ENCODE measurements around the gene AHCYL2. TPM values are rescaled to one million over a fixed set of nuclear protein-coding genes. Genes with fewer than 3 reads are reported as not detected.
A peak's percentile ranks its signal among the peaks of the same experiment; 100 is the strongest.
"Not testable (repeated sequence)": the region's sequence is repeated elsewhere in the genome, so short reads cannot be mapped to it uniquely, and the experiment has no call there.

Gene AHCYL2
- total RNA-seq, 1 donor from 2014 or later: 10.7 TPM

GRCh38 chr7:129348023-129348740, 123.4 kb downstream of the AHCYL2 start:
- H3K9me3 Mint-ChIP-seq: no peaks in the 10 kb centered on the region
- H3K27ac Mint-ChIP-seq: no peak overlapping the region
- no peak overlapping the region for H3K4me3 Mint-ChIP-seq
- no peaks in the 10 kb centered on the region for H3K27me3 Mint-ChIP-seq
- H3K36me3 Mint-ChIP-seq (ENCODE audit: low read depth): peaks cover 2% of the 10 kb centered on the region
- peaks cover 26% of the 10 kb centered on the region for H3K4me1 Mint-ChIP-seq
- intact Hi-C loops (cut with micrococcal nuclease): no loop called here
- DNase-seq: no peak

GRCh38 chr7:129351320-129351719, 126.5 kb downstream of the AHCYL2 start:
- Mint-ChIP-seq H3K27me3 (no peaks in the 10 kb centered on the region), H3K27ac (no peak overlapping the region), H3K4me1 (peaks cover 3% of the 10 kb centered on the region), H3K9me3 (no peaks in the 10 kb centered on the region), H3K36me3 (ENCODE audit: low read depth) (no peaks in the 10 kb centered on the region), H3K4me3 (no peak overlapping the region)
- DNase-seq: no peak
- intact Hi-C loops (cut with micrococcal nuclease): no loop called here

GRCh38 chr7:129353104-129353503, 128.3 kb downstream of the AHCYL2 start:
- H3K4me1 Mint-ChIP-seq; H3K4me3 Mint-ChIP-seq; H3K9me3 Mint-ChIP-seq; H3K27me3 Mint-ChIP-seq; H3K36me3 Mint-ChIP-seq (ENCODE audit: low read depth); intact Hi-C loops (cut with micrococcal nuclease); DNase-seq; H3K27ac Mint-ChIP-seq: not testable (repeated sequence)

GRCh38 chr7:129354428-129355157, 129.8 kb downstream of the AHCYL2 start:
- Mint-ChIP-seq H3K4me3 (no peak overlapping the region), H3K9me3 (no peaks in the 10 kb centered on the region)
- intact Hi-C loops (cut with micrococcal nuclease): no loop called here

GRCh38 chr7:129356176-129356575, 131.3 kb downstream of the AHCYL2 start:
- no peaks in the 10 kb centered on the region for H3K27me3 Mint-ChIP-seq

More at GRCh38 chr7:129354428-129355157, 129.8 kb downstream of the AHCYL2 start:
- DNase-seq: no peak
- no peaks in the 10 kb centered on the region for H3K36me3 Mint-ChIP-seq (ENCODE audit: low read depth)
- no peak overlapping the region for H3K27ac Mint-ChIP-seq
- H3K27me3 Mint-ChIP-seq: no peaks in the 10 kb centered on the region
- peaks cover 5% of the 10 kb centered on the region for H3K4me1 Mint-ChIP-seq

GRCh38 chr7:129359176-129359575, 134.3 kb downstream of the AHCYL2 start:
- peaks cover 5% of the 10 kb centered on the region for H3K4me1 Mint-ChIP-seq
- no peak for DNase-seq
- H3K36me3 Mint-ChIP-seq (ENCODE audit: low read depth): no peaks in the 10 kb centered on the region
- intact Hi-C loops (cut with micrococcal nuclease): no loop called here
- H3K9me3 Mint-ChIP-seq: no peaks in the 10 kb centered on the region
- H3K4me3 Mint-ChIP-seq: no peak overlapping the region
- no peak overlapping the region for H3K27ac Mint-ChIP-seq
- H3K27me3 Mint-ChIP-seq: no peaks in the 10 kb centered on the region

More at GRCh38 chr7:129356176-129356575, 131.3 kb downstream of the AHCYL2 start:
- intact Hi-C loops (cut with micrococcal nuclease): no loop called here
- Mint-ChIP-seq H3K27ac (no peak overlapping the region), H3K9me3 (no peaks in the 10 kb centered on the region), H3K4me3 (no peak overlapping the region), H3K36me3 (ENCODE audit: low read depth) (no peaks in the 10 kb centered on the region), H3K4me1 (peaks cover 7% of the 10 kb centered on the region)
- no peak for DNase-seq

- no peak overlapping the region for H3K27ac Mint-ChIP-seq
- no peak for DNase-seq
- no peaks in the 10 kb centered on the region for H3K9me3 Mint-ChIP-seq
- no peak overlapping the region for H3K4me3 Mint-ChIP-seq
- no peaks in the 10 kb centered on the region for H3K27me3 Mint-ChIP-seq
- no peaks in the 10 kb centered on the region for H3K36me3 Mint-ChIP-seq (ENCODE audit: low read depth)
- H3K4me1 Mint-ChIP-seq: peaks cover 5% of the 10 kb centered on the region
- intact Hi-C loops (cut with micrococcal nuclease): no loop called here
Measured at GRCh38 chr7:129359638-129360037, 134.8 kb downstream of the AHCYL2 start.

- Mint-ChIP-seq H3K4me3 (no peak overlapping the region), H3K36me3 (ENCODE audit: low read depth) (no peaks in the 10 kb centered on the region), H3K27me3 (no peaks in the 10 kb centered on the region), H3K27ac (no peak overlapping the region), H3K4me1 (peaks cover 12% of the 10 kb centered on the region), H3K9me3 (no peaks in the 10 kb centered on the region)
- intact Hi-C loops (cut with micrococcal nuclease): no loop called here
- DNase-seq: no peak
Measured at GRCh38 chr7:129361771-129362170, 136.9 kb downstream of the AHCYL2 start.

GRCh38 chr7:129362496-129362895, 137.7 kb downstream of the AHCYL2 start:
- Mint-ChIP-seq H3K27ac (no peak overlapping the region), H3K36me3 (ENCODE audit: low read depth) (no peaks in the 10 kb centered on the region), H3K4me3 (no peak overlapping the region), H3K4me1 (peaks cover 18% of the 10 kb centered on the region), H3K9me3 (no peaks in the 10 kb centered on the region), H3K27me3 (no peaks in the 10 kb centered on the region)
- DNase-seq: no peak
- intact Hi-C loops (cut with micrococcal nuclease): no loop called here

- H3K27me3 Mint-ChIP-seq: no peaks in the 10 kb centered on the region
- no peaks in the 10 kb centered on the region for H3K36me3 Mint-ChIP-seq (ENCODE audit: low read depth)
- intact Hi-C loops (cut with micrococcal nuclease): loop anchor here (1.0 to 5.0 kb wide), 5 partner anchors 9 to 268 kb away; partner anchors contain the start of gene STRIP2
- H3K9me3 Mint-ChIP-seq: no peaks in the 10 kb centered on the region
- peak overlapping the region; percentile 73 for H3K4me3 Mint-ChIP-seq
- peaks cover 34% of the 10 kb centered on the region for H3K4me1 Mint-ChIP-seq
- DNase-seq: no peak
- peak overlapping the region; percentile 89 for H3K27ac Mint-ChIP-seq
Measured at GRCh38 chr7:129367349-129367699, 142.5 kb downstream of the AHCYL2 start.

GRCh38 chr7:129367700-129368388, 143.0 kb downstream of the AHCYL2 start:
- H3K4me1 Mint-ChIP-seq: peaks cover 37% of the 10 kb centered on the region
- peak overlapping the region; percentile 73 for H3K4me3 Mint-ChIP-seq
- H3K36me3 Mint-ChIP-seq (ENCODE audit: low read depth): no peaks in the 10 kb centered on the region
- no peaks in the 10 kb centered on the region for H3K9me3 Mint-ChIP-seq
- DNase-seq: peak; percentile 93
- H3K27me3 Mint-ChIP-seq: no peaks in the 10 kb centered on the region
- intact Hi-C loops (cut with micrococcal nuclease): loop anchor here (1.0 to 5.0 kb wide), 9 partner anchors 8 to 457 kb away; partner anchors contain the start of gene STRIP2
- H3K27ac Mint-ChIP-seq: peak overlapping the region; percentile 89

- peak overlapping the region; percentile 73 for H3K4me3 Mint-ChIP-seq
- DNase-seq: peak; percentile 75
- no peaks in the 10 kb centered on the region for H3K27me3 Mint-ChIP-seq
- no peaks in the 10 kb centered on the region for H3K36me3 Mint-ChIP-seq (ENCODE audit: low read depth)
- H3K9me3 Mint-ChIP-seq: no peaks in the 10 kb centered on the region
- intact Hi-C loops (cut with micrococcal nuclease): loop anchor here (1.0 to 5.0 kb wide), 5 partner anchors 24 to 456 kb away; no protein-coding TSS in a partner anchor
- H3K4me1 Mint-ChIP-seq: peaks cover 40% of the 10 kb centered on the region
- H3K27ac Mint-ChIP-seq: peak overlapping the region; percentile 89
Measured at GRCh38 chr7:129368389-129368986, 143.7 kb downstream of the AHCYL2 start.

GRCh38 chr7:129369447-129369846, 144.6 kb downstream of the AHCYL2 start:
- intact Hi-C loops (cut with micrococcal nuclease): loop anchor here (2.0 to 5.0 kb wide), 3 partner anchors 35 to 455 kb away; no protein-coding TSS in a partner anchor
- H3K9me3 Mint-ChIP-seq; H3K27me3 Mint-ChIP-seq; H3K4me3 Mint-ChIP-seq; DNase-seq; H3K36me3 Mint-ChIP-seq (ENCODE audit: low read depth): not testable (repeated sequence)
- peaks cover 43% of the 10 kb centered on the region for H3K4me1 Mint-ChIP-seq
- H3K27ac Mint-ChIP-seq: peak overlapping the region; percentile 17

All from activated CD4-positive, alpha-beta T cell treated with anti-CD3 and anti-CD28 coated beads, Interleukin-2, amount 10 ng/mL, durations not matched to agents 24 days and 14 days (primary cell).